RWPE2 (cell line): Measurements from ENCODE around the gene ZNF735.
"Not testable (repeated sequence)": the region's sequence is repeated elsewhere in the genome, so short reads cannot be mapped to it uniquely, and the experiment has no call there.

Source experiments
- ATAC-seq: fragments of 200-7000 bp; cut with Tn5 transposase; 3 replicates; pipeline ENCODE4 v1.9.1; 2021; ENCODE audit warnings: low read depth
- DNase-seq: peaks from one replicate; pipeline ENCODE4 v3.0.0-alpha.2; 2020; ENCODE audit warnings: low spot score
- H3K27ac ChIP-seq: fragments of 450-650 bp; 2 replicates; pipeline ENCODE4 v1.5.1; 2017; ENCODE audit warnings: mild to moderate bottlenecking; ENCODE audit not compliant: poor library complexity, severe bottlenecking
- H3K27me3 ChIP-seq: fragments of 250-450 bp; sonication (Bioruptor Pico); 2 replicates; pipeline ENCODE4 v1.5.1; 2021; ENCODE audit warnings: mild to moderate bottlenecking, moderate library complexity; ENCODE audit not compliant: insufficient read depth, poor library complexity, severe bottlenecking
- H3K36me3 ChIP-seq: fragments of 250-450 bp; sonication (Bioruptor Pico); 2 replicates; pipeline ENCODE4 v1.5.1; 2020; ENCODE audit warnings: low read depth, mild to moderate bottlenecking, moderate library complexity
- H3K4me1 ChIP-seq: fragments of 250-450 bp; sonication (Bioruptor Pico); 2 replicates; pipeline ENCODE4 v1.5.1; 2021; ENCODE audit warnings: mild to moderate bottlenecking, moderate library complexity; ENCODE audit not compliant: insufficient read depth, poor library complexity, severe bottlenecking
- H3K4me3 ChIP-seq: fragments of 250-450 bp; sonication (Bioruptor Pico); 2 replicates; pipeline ENCODE4 v1.5.1; 2021; ENCODE audit warnings: mild to moderate bottlenecking, moderate library complexity; ENCODE audit not compliant: severe bottlenecking
- H3K9me3 ChIP-seq: fragments of 250-450 bp; sonication (Bioruptor Pico); 2 replicates; pipeline ENCODE4 v1.5.1; 2021; ENCODE audit warnings: mild to moderate bottlenecking, moderate library complexity; ENCODE audit not compliant: severe bottlenecking
- TF ChIP-seq, protein P1 (sequence below): fragments of 450-650 bp; IDR thresholded peaks from one replicate; pipeline ENCODE4 v1.5.1; 2017; ENCODE audit warnings: mild to moderate bottlenecking, moderate library complexity; ENCODE audit not compliant: poor library complexity, severe bottlenecking

The ZNF735 gene

DNA sequence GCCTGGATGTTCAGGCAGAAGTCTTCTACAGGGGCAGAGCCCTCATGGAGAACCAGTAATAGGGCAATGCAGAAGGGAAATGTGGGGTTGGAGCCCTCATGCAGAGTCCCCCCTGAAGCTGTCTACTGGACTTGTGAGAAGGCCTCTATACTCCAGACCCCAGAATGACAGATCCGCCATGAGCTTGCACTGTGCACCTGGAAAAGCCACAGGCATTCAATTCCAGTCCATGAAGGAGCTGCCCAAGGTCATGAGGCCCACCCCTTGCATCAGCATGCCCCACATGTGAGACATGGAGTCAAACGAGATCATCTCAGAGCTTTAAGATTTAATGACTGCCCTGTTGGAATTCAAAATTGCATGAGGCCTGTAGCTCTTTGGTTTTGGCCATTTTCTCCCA, 16.4 kb downstream of the ZNF735 start:
- no peaks in the 10 kb centered on the region for H3K4me1 ChIP-seq
- peaks cover 4% of the 10 kb centered on the region for H3K9me3 ChIP-seq
- TF ChIP-seq, protein P1, sequence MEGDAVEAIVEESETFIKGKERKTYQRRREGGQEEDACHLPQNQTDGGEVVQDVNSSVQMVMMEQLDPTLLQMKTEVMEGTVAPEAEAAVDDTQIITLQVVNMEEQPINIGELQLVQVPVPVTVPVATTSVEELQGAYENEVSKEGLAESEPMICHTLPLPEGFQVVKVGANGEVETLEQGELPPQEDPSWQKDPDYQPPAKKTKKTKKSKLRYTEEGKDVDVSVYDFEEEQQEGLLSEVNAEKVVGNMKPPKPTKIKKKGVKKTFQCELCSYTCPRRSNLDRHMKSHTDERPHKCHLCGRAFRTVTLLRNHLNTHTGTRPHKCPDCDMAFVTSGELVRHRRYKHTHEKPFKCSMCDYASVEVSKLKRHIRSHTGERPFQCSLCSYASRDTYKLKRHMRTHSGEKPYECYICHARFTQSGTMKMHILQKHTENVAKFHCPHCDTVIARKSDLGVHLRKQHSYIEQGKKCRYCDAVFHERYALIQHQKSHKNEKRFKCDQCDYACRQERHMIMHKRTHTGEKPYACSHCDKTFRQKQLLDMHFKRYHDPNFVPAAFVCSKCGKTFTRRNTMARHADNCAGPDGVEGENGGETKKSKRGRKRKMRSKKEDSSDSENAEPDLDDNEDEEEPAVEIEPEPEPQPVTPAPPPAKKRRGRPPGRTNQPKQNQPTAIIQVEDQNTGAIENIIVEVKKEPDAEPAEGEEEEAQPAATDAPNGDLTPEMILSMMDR, result no peak
- ATAC-seq, result no peak
- H3K27ac ChIP-seq, result no peak overlapping the region
- no peak for DNase-seq
- no peaks in the 10 kb centered on the region for H3K36me3 ChIP-seq
- no peaks in the 10 kb centered on the region for H3K27me3 ChIP-seq
- H3K4me3 ChIP-seq, result no peak overlapping the region

GRCh38 chr7:64228174-64228573, 21.2 kb downstream of the ZNF735 start, which contains the start of gene ZNF679:
Gene ZNF679 (plus strand): TSS chr7:64228474. CDS start chr7:64249118, 20,644 bp downstream.
- not testable (repeated sequence) for H3K27me3 ChIP-seq, ATAC-seq, DNase-seq, H3K27ac ChIP-seq, H3K9me3 ChIP-seq, H3K4me3 ChIP-seq, H3K36me3 ChIP-seq, H3K4me1 ChIP-seq

GRCh38 chr7:64266341-64266919, 59.4 kb downstream of the ZNF735 start:
- no peak overlapping the region for H3K4me3 ChIP-seq
- no peaks in the 10 kb centered on the region for H3K4me1 ChIP-seq
- no peaks in the 10 kb centered on the region for H3K27me3 ChIP-seq
- no peaks in the 10 kb centered on the region for H3K36me3 ChIP-seq
- TF ChIP-seq, protein P1, result no peak
- H3K27ac ChIP-seq, result no peak overlapping the region
- peaks cover 20% of the 10 kb centered on the region for H3K9me3 ChIP-seq
- DNase-seq, result no peak
- no peak for ATAC-seq
